T-helper 22 cell (primary cell): ENCODE data around the gene SPATA6L.

Experiments used
- DNase-seq: peaks from one replicate; pipeline ENCODE4 v3.0.0-alpha.2; 2020; ENCODE audit warnings: low read depth

The SPATA6L gene

DNA sequence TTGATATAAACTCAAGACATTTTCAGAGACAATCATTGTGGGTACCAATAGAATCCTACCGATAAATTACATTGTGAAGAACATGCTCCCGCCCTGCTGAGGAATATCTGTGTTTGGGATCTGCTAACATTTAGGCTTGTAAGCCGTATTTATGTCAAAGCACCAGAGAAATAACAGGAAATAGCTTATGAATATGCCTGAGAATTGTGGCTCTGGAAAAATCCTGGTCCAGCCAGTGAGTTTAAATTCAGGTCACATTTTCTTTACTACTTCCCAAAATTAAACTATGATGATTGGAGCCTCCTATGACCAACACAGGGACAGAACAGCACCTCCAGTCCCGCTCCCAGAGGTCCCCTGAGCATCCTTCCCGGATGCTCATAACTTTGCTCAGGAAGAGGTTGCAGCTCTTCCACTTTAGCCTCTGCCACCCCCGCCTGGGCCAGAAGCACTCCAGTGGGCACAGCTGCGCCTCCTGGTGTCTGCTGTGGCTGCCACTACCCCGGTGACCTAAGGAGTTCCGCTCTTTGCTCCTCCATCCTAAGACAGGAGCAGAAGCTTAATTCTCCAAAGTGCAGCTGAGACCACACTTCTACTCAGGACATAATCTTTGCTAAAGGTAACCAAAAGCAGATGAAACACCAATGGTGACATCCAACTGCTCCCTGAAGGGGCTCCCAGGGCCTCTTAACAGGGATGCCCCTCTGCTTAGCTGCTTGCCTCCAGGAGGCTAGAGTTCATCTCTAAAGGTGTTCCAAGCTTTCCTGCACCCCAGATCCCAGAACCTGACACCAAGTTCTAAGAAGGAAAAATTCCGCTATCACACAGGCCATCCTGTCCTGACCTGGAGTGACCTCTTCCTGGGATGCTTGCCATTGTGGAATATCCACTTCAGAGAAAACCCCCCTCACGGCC, 117.2 kb downstream of the SPATA6L start:
- no peak for DNase-seq
